CD4-positive, alpha-beta T cell (primary cell): ENCODE measurements around the gene GPR137B. TPM values are rescaled to one million over a fixed set of nuclear protein-coding genes. Genes with fewer than 3 reads are reported as not detected.

Experiments
- ATAC-seq: fragments of 200-7000 bp; cut with Tn5 transposase; one replicate; pipeline ENCODE4 v1.10.0; 2022; ENCODE audit warnings: mild to moderate bottlenecking; ENCODE audit not compliant: poor library complexity
- CTCF ChIA-PET: fragments of 350-600 bp; sonication (Branson Sonifier 250); formaldehyde crosslinking; loops from one replicate; lab custom pipeline; 2021; ENCODE audit warnings: antibody characterized with exemption, inconsistent platforms; lab: Charles Lee
- POLR2A ChIA-PET: fragments of 350-600 bp; sonication (Branson Sonifier 250); formaldehyde crosslinking; loops from one replicate; lab custom pipeline; 2021; ENCODE audit warnings: antibody characterized with exemption, inconsistent platforms; lab: Charles Lee
- DNase-seq, 14 experiments: peaks; one replicate each; pipeline ENCODE4 v3.0.0-alpha.2; 2013 to 2020; ENCODE audit warnings: mixed read lengths in 2 of 14
- H3K27ac ChIP-seq, 2 donors: one replicate each; pipeline versions ENCODE4 v1.5.1 to v1.7.0; 2013; ENCODE audit warnings: low read length in 2 of 2, low read depth in 1 of 2, mild to moderate bottlenecking in 1 of 2
- H3K27me3 ChIP-seq, 2 experiments: 1 replicate in 1 of 2; 2 replicates in 1 of 2; pipeline versions ENCODE4 v1.6.1 to v1.7.0; 2013; ENCODE audit warnings: low read length in 2 of 2, control low read depth in 1 of 2, mild to moderate bottlenecking in 1 of 2, moderate library complexity in 1 of 2; ENCODE audit not compliant: insufficient read depth in 2 of 2, control insufficient read depth in 1 of 2
- H3K36me3 ChIP-seq: one replicate; pipeline ENCODE4 v1.6.1; 2013; ENCODE audit warnings: low read length, control low read depth; ENCODE audit not compliant: insufficient read depth
- H3K4me1 ChIP-seq: one replicate; pipeline ENCODE4 v1.6.1; 2013; ENCODE audit warnings: low read length, control low read depth; ENCODE audit not compliant: insufficient read depth
- H3K4me3 ChIP-seq: one replicate; pipeline ENCODE4 v1.5.1; 2013; ENCODE audit warnings: mild to moderate bottlenecking, low read length, moderate library complexity
- H3K9me3 ChIP-seq, 2 experiments: 1 replicate in 1 of 2; 2 replicates in 1 of 2; pipeline versions ENCODE4 v1.6.1 to v1.7.0; 2013; ENCODE audit warnings: low read length in 2 of 2, mild to moderate bottlenecking in 2 of 2, control low read depth in 1 of 2, moderate library complexity in 1 of 2; ENCODE audit not compliant: control insufficient read depth in 1 of 2, insufficient read depth in 1 of 2
- H3K27ac Mint-ChIP-seq: one replicate; pipeline ENCODE4 v1.8.0; 2020; ENCODE audit warnings: mixed read lengths
- H3K27me3 Mint-ChIP-seq: one replicate; pipeline ENCODE4 v1.8.0; 2021; ENCODE audit warnings: mixed read lengths
- H3K36me3 Mint-ChIP-seq: one replicate; pipeline ENCODE4 v1.8.0; 2021; ENCODE audit warnings: low read depth, mixed read lengths
- H3K4me1 Mint-ChIP-seq: one replicate; pipeline ENCODE4 v1.8.0; 2021; ENCODE audit warnings: low read depth, mixed read lengths
- H3K4me3 Mint-ChIP-seq: one replicate; pipeline ENCODE4 v1.8.0; 2020; ENCODE audit warnings: mild to moderate bottlenecking, mixed read lengths
- H3K9me3 Mint-ChIP-seq: one replicate; pipeline ENCODE4 v1.8.0; 2020; ENCODE audit warnings: mixed read lengths
- CTCF ChIP-seq: fragments of 200-600 bp; IDR thresholded peaks from one replicate; pipeline ENCODE4 v1.8.0; 2022; ENCODE audit warnings: antibody characterized with exemption, mild to moderate bottlenecking
- intact Hi-C, 2 experiments: fragments of 100-400 bp; cut with DNase I in 1 of 2; cut with micrococcal nuclease in 1 of 2; formaldehyde crosslinking; loops; one replicate each; pipeline versions ENCODE4 v1.15.1 to v1.9.0; 2023 to 2025; cut with DNase I, micrococcal nuclease
- total RNA-seq, 174 experiments: library from RNA in 2 of 174; stranded (reverse) in 2 of 174; gene quantifications; one replicate each; pipeline ENCODE4 v1.2.3 and lab custom pipeline; 2021 to 2026

GPR137B gene
- total RNA-seq, 2 experiments from 2014 or later, result 6.3 to 7.4 TPM

- Histone ChIP-seq H3K4me3 (no peak overlapping the region), H3K4me1 (peaks cover 4% of the 10 kb centered on the region), H3K27ac (no peak overlapping the region), H3K9me3 (peaks cover 12 to 19% of the 10 kb centered on the region in 2 experiments), H3K27me3 (no peaks in the 10 kb centered on the region), H3K36me3 (peaks cover 18% of the 10 kb centered on the region)
- intact Hi-C loops, result no loop called here
- peaks cover 18% of the 10 kb centered on the region for H3K9me3 Mint-ChIP-seq
- ATAC-seq (no peak), DNase-seq (no peak)
- ChIA-PET CTCF (interaction anchor here (0.6 kb wide), 1 partner anchor 310 kb away, joined by 3 read pairs; no protein-coding TSS in a partner anchor), POLR2A (interaction anchor here (1.2 kb wide), 1 partner anchor 23 kb away, joined by 3 read pairs; no protein-coding TSS in a partner anchor)
- no peak overlapping the region for H3K27ac Mint-ChIP-seq
- no peak for TF ChIP-seq CTCF
- H3K4me1 Mint-ChIP-seq, result peaks cover 38% of the 10 kb centered on the region
- no peak overlapping the region for H3K4me3 Mint-ChIP-seq
- H3K36me3 Mint-ChIP-seq, result peaks cover 92% of the 10 kb centered on the region
- H3K27me3 Mint-ChIP-seq, result no peaks in the 10 kb centered on the region
Observed at GRCh38 chr1:236258114-236258622, 115.8 kb downstream of the GPR137B start.

Other genes with a start within 250 kb of the GPR137B start
- gene NID1, start 77.4 kb upstream of the GPR137B start, total RNA-seq, result under 1 TPM; 0.03 to 0.08 TPM
- gene ERO1B, start 139.4 kb downstream of the GPR137B start, total RNA-seq, result 10 to 100 TPM; 15.2 to 16.5 TPM